Measurements from ENCODE around the gene IFITM1.
"Not testable (repeated sequence)": the region's sequence is repeated elsewhere in the genome, so short reads cannot be mapped to it uniquely, and the experiment has no call there.

The IFITM1 gene

DNA sequence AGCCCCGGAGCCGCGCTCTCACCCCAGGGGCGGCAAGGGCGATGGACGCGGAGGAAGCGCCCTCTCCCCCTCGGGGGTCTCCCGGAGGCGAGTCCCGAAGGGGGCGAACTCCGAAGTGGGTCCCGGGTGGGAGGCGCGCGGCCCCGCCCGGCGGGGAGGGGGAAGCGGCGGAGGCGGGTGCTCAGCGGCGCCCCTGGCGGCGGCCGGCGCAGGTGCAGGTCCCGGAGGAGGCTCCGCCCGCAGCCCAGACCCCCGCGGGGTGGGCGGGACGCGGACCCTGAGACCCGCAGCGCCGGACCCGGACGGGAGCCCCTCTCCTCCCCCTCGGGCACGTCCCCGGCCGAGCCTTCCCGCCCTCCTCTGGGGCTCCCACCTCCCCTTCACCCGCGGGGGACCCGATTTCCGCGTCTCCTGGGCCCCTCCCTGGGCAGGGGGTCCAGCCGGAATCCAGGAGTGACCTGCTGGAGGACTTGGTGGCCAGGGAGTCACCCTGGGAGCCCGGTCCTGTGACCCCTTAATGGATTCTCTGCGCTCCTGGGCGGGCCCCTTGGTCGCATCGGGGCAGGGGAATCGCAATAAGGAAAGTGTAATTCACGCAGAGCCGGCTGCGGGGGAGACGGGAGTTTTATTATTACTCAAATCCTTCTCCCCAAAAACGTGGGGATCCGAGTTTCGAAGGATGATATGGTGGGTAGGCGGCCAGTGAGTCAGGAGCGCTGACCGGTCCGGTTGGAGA is 2.7 kb upstream of the IFITM1 start:
- DNase-seq: not testable (repeated sequence)

DNA sequence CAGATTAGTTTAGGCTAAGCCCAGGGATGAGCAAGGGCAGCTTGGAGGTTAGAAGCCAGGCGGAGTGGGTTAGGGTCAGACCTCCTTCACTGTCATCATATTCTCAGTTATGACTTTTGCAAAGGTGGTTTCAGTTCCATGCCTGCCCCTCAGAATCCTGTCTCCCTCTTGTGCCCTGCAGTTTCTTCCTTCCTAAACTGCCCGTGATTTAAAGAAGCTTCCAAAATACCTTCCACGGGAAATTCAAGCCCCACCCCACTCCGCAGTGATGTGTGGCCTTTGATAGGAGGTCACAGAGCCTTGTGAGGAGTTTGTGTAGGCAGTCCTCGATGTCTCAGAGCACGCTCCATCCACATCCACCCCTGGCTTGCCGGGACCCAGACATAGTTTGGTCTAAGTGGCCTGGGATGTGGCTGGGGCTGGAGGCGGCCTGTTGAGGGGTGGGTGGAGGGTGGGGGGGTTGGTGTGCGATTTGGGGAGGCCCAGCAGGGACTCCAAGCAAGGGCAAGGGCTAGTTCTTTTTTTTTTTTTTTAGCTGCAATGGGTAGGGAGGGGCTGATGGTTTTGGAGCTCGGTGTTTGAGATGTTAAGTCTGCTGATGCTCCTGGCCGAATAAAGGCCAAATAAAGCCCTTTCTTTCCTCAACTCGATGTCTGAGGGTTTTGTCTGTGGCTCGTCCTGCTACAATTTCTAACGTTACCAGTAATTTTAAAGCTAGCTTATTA is 1.6 kb upstream of the IFITM1 start:
- no peak for DNase-seq

DNA sequence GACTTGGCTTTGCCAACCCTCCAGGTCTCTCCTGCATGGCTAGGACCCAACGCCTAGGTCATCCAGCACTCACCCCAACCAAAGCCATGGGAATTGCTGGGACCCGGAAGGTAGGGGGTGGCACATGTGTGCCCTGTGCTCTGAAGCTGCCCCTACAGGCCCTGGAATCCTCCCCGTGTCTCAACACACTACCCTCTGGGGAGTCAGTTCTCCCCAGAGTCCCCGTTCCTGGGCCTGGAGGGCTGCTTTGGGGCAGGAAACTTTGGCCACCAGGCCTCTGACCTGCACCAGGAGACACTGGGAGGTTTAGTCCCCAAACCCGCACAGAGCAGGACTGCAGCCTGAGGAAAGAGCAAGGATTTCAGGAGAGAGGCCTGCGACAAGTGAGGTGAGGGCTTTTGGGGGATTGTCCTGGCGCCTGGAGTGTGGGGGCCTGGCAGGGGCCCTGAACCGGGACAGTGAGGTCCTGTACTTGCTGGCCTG is 495 bp upstream of the IFITM1 start:
- no peak for DNase-seq

DNA sequence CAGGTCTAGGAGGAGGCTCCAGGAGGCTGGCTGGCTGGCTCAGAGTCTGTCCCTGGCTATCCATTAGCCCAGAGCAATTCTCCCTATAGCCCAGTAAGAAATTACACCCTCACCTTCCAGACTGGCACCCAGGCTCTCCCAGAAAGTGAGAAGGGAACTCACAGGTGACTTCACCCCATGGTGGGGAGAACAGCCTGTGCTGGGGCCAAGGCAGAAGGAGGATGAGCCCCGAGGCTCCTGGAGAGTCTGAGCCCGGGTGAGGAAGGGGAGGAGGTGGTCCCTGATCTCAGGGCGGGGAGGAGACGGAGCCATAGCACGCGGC is 675 bp downstream of the IFITM1 start:
- not testable (repeated sequence) for DNase-seq

DNA sequence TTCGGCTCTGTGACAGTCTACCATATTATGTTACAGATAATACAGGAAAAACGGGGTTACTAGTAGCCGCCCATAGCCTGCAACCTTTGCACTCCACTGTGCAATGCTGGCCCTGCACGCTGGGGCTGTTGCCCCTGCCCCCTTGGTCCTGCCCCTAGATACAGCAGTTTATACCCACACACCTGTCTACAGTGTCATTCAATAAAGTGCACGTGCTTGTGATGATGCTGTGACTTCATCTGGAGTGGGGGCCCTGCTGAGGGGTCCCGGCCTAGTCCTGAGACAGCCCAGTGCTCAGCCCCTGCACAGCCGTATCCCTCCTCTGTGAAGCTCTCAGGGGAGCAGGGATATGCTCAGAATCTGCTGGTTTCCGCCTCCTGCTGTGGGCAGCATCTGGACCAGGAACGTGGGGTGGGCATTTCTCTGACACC is 1.2 kb downstream of the IFITM1 start:
- no peak for DNase-seq

DNA sequence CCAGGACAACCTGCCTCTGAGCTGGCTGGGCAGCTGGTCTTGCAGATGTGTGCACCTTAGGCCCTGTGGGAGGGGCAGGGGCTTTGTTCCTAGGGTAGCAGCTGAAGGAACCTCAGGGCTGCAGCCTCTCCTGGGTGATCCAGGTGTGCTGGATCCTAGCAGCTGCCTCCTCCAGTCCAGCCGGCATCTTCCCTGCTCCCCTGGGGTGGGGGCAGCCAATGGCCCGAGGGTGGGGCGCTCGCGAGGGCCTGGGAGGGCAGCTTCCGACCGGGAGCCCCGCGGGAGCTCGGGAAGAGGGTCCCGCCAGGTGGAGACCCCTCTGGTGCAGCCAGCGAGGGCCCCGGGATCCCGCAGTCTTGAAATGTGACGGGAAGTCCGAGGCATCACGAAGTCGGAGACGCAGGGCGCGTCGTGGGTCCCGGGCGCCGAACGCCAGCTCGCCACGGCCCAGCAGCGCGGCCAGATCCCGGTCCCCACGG is 1.7 kb downstream of the IFITM1 start:
- DNase-seq: no peak

DNA sequence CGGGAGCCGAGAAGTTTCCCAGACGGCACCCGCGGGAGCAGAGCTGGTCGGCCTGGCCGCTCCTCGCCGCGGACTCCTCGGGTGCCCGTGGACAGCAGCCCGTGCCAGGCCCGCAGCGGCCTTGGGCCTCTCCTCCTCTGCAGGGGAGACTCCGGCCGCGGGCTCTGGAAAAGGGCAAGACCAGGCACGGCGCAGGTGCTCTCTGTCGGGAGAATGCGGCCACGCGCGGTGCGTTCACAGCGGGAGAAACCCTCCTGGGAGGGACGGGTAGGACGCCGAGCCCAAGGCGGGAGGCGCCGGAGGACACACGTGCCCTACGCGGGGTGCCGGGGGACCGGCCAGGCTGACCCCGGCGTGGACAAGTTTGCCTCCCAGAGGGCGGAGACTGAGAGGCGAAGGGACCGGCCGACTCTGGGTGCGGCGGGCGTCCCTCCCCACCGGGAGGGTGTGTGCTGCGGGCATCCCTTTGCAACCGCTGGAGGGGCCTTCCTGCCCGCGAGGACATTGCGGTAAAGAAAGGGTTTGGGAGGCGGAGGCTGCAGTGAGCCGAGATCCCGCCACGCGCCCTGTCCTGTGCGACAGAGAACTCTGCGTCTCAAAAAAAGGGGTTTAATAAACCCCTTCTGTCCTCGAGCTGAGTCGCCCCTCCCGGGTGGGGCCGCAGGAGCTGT is 2.3 kb downstream of the IFITM1 start:
- DNase-seq: no peak

DNA sequence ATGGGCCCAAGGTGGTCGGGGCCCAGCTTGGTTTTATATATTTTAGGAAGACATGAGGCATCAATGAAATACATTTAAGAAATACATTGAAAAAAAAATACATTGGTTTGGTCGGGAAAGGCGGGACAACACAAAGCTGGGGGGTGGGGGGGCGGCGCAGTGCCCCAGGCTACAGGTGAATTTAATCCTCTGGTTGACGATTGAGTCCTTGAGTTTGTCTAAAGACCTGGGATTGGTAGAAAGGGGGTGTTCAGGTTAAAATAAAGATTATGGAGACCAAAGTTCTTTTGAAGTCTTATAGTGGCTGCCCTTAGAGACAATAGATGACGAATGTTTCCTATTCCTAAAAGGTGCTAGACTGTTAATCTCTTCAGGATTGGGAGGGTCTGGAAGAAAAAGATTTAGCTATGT is 3.1 kb downstream of the IFITM1 start:
- no peak for DNase-seq

DNA sequence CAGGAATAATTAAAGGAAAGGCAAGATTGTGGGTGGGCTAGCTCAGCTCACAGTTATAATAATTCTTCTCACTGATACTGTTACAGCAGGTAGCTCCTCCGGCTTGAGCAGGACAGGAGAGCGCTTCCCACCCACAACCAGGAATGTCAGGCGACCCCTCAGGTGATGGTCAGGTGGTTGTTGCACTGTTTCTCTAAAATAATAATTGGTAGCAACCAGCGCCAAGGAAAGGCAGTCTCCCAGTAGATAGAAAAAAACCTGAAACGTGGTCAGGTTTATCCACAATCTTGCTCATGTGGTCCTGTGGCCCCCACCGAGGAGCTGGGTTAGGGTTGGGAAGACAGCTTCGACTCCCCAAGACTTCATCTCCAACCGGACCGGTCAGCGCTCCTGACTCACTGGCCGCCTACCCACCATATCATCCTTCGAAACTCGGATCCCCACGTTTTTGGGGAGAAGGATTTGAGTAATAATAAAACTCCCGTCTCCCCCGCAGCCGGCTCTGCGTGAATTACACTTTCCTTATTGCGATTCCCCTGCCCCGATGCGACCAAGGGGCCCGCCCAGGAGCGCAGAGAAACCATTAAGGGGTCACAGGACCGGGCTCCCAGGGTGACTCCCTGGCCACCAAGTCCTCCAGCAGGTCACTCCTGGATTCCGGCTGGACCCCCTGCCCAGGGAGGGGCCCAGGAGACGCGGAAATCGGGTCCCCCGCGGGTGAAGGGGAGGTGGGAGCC is 4.0 kb downstream of the IFITM1 start:
- DNase-seq: not testable (repeated sequence)

DNA sequence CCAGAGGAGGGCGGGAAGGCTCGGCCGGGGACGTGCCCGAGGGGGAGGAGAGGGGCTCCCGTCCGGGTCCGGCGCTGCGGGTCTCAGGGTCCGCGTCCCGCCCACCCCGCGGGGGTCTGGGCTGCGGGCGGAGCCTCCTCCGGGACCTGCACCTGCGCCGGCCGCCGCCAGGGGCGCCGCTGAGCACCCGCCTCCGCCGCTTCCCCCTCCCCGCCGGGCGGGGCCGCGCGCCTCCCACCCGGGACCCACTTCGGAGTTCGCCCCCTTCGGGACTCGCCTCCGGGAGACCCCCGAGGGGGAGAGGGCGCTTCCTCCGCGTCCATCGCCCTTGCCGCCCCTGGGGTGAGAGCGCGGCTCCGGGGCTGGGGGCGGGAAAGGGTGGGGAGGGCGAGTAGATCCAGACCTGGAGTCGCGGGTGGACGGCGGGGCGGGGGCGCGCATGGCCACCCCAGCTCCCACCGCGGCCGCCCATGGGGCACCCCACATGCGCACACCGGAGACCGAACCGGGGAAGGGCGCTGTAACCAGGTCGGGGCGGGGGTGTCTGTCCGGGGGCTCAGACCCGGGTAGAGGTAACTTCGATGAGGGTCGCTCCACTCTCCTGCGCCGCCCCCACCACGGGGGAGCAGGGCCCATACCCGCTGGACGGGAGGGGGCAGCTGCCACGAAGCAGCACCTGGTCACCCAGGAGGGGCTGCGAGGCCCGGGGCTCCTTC is 4.7 kb downstream of the IFITM1 start:
- DNase-seq: not testable (repeated sequence)

DNA sequence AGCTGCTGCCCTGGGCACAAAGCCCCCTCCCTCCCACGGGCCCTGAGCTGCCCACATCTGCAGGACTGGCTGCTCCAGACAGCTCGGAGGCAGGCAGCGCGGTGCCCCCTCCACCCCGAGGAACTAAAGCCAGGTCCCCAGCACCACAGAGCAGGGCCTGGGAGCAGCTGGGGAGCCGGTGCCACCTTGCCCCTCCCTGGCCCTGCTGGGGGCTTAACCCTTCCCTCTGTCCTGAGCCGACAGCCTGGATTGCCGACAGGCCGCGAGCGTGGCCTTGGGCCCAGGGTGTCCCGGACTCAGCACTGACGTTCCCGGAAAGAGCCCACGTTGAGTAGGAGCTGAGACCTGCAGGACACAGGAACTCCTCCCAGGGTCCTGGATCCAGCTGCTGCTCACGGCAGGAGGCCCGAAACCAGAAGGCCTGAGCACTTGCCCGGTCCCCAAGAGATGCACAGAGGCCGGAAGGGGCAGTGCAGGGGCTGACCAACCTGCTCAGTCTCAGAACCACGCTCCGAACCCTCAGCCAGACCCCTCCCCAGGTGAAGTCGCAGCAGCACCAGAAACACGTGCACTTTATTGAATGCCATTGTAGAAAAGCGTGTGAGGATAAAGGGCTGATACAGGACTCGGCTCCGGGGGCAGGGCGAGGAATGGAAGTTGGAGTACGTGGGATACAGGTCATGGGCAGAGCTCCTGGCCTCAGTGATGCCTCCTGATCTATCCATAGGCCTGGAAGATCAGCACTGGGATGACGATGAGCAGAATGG is 5.5 kb downstream of the IFITM1 start:
- not testable (repeated sequence) for DNase-seq

DNA sequence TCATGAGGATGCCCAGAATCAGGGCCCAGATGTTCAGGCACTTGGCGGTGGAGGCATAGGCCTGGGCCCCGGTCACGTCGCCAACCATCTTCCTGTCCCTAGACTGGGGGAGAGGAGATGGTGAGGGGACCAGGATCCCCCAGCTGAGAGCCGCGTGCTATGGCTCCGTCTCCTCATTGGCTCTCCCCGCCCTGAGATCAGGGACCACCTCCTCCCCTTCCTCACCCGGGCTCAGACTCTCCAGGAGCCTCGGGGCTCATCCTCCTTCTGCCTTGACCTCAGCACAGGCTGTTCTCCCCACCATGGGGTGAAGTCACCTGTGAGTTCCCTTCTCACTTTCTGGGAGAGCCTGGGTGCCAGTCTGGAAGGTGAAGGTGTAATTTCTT is 6.0 kb downstream of the IFITM1 start:
- not testable (repeated sequence) for DNase-seq

DNA sequence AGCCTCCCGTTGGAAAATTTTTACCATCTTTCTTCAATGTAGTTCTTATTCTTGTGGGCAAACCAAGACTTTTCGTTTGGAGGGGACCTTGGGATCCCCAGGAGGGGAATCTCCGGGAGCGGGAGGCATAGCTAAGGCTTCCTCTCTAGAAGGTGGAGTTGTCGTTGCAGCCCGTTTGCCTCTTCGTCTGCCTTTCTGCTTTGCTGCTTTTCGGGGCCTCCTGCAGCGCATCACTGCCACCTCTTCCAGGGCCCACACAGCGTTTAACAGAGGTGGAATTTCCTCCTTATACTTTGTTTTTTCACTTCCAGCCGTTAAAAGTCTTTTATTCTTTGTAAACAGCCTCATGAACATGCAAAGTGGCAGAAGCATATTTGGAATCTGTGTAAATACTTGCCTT is 10.3 kb downstream of the IFITM1 start:
- no peak for DNase-seq

DNA sequence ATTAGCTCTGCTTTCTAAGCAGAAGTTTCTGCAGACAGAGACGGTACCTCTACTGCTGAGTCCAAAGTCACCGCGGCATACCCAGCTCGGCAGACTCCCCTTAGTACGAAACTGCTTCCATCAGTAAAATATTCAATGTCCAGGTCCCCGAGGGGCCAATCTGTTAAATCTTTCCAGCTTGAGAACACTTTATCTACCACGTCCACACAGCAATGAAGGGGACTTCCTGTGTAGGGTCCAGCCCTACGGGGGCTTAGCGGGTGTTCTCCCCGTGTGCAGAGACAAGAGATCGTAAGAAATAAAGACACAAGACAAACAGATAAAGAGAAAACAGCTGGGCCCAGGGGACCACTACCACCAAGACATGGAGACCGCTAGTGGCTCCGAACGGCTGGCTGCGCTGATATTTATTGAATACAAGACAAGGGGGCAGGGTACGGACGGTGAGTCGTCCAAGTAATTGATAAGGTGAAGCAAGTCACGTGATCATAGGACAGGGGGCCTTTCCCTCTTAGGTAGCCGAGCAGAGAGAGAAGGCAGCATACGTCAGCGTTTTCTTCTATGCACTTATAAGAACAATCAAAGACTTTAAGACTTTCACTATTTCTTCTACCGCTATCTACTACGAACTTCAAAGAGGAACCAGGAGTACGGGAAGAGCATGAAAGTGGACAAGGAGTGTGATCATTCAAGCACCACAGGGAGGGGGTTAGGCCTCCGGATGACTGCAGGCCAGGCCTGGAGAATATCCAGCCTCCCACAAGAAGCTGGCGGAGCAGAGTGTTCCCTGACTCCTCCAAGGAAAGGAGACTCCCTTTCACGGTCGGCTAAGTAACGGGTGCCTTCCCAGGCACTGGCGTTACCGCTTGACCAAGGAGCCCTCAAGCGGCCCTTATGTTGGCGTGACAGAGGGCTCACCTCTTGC is 11.0 kb downstream of the IFITM1 start:
- not testable (repeated sequence) for DNase-seq

DNA sequence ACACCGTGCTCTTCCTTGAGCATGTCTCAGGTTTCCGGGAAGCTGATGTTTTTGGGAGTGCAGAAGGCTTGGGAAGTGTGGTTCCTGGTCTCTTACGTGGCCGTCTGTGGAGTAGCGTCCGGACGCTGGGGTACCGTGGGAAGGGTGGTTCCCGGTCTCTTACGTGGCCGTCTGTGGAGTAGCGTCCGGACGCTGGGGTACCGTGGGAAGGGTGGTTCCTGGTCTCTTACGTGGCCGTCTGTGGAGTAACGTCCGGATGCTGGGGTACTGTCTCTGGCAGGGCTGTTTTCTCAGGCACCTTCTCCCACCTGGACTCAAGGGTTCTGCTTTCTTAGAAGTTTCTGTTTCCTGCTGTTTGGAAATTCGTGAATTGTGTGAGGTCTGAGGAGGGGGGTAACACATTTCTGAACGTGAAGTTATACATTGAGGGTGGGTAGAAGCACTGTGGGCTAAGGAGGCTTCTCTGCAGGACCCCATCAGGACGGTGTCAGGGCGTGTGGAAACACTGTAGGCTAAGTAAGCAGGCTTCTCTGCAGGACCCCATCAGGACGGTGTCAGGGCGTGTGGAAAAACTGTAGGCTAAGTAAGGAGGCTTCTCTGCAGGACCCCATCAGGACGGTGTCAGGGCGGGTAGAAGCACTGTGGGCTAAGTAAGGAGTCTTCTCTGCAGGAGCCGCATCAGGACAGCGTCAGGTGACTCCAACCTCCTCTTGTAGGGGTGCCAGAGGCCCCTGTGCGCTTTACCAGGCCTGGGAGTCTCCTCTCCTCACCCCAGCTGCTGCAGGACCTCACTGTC is 12.2 kb downstream of the IFITM1 start:
- DNase-seq: no peak

DNA sequence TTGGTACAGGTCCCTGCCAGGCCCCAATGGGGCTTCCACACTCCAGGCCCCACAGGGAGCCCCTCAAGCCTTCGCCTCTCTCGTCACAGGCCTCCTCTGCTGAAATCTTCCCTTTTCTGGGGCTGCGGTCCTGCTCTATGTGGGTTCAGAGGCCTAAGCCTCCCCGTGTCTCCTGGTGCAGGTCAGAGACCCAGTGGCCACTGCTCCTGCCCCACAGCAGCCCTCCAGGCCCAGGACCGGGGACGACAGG is 12.7 kb downstream of the IFITM1 start:
- no peak for DNase-seq

DNA sequence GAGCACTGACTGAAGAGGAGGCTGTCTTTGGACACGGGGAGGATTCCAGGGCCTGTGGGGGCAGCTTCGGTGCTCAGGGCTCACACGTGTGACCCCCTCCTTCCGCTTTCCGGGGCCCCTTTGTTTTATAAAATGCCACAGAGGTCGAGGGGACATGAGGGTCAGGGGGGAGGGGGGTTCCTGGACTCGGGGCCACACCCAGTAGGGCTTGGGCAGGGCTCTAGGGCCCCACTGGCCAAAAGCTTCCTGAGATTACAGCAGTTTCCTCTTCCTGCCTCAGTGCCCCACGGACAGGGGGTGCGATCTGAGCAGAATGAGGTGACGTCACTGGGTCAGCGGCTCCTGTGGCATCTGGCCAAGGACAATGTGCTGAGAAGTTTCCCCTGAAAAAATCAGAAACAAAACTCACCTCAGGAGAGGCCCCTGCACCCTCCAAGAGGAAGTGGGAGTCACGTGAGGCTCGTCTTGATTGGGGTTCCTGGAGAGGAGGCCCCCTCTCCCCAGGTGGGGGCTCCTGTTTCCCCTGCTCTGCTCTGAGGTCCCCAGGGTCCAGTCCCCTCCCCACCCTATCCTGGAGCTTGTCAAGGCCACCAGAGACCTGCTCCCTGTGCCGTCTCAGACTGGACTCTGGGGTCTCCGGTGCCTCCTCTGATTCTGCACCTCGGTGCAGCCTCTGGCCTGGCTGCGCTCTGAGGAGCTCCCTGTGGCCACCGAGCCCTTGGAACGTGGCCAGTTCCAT is 13.2 kb downstream of the IFITM1 start:
- DNase-seq: no peak

DNA sequence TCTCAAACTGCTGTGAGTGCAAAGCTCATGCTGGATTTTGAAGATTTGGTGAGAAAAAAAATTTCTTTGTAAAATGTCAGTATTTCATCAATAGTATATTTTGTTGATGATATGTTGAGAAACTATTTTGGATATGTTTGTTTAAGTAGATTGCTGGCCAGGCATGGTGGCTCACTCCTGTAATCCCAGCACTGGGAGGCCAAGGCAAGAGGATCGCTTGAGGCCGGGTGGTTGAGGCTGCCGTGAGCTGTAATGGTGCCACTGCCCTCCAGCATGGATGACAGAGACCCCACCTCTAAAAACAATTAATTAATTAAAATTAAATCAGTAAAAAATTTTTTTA is 13.7 kb downstream of the IFITM1 start:
- no peak for DNase-seq

DNA sequence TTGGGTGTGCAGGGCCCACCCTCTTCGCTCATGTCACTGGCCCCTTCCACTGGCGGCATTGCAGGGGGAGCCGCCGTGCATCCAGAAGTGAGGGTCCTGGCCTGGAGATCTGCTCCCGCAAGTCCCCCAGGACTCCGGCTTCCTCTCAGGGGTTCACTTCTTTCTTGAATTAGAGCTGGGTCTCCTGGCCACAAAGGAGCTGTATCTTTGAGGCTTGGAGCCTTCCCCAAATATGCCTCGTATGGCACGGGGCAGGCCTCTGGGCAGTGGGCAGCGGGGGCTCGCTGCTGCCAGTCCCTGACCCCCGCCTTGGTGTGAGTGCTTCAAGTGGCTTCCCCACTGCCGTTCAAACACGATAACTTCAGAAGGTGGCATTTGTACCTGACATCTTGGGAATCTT is 14.2 kb downstream of the IFITM1 start:
- no peak for DNase-seq
